H9 (cell line): ENCODE measurements around the gene PELI3. TPM values are rescaled to one million over a fixed set of nuclear protein-coding genes. Genes with fewer than 3 reads are reported as not detected.

Experiments
- DNase-seq: peaks from one replicate; pipeline ENCODE4 v3.0.0-alpha.2; 2017
- H2AFZ ChIP-seq: one replicate; pipeline ENCODE4 v1.6.1; 2013; ENCODE audit warnings: mild to moderate bottlenecking, low read length, control low read depth, moderate library complexity
- H2AK5ac ChIP-seq: 2 replicates; pipeline ENCODE4 v1.6.1; 2013; ENCODE audit warnings: low read length, control low read depth, mixed read lengths; ENCODE audit not compliant: insufficient read length
- H2BK120ac ChIP-seq: one replicate; pipeline ENCODE4 v1.6.1; 2013; ENCODE audit warnings: low read depth, mild to moderate bottlenecking, low read length, control low read depth, inconsistent platforms; ENCODE audit not compliant: poor library complexity, severe bottlenecking
- H2BK12ac ChIP-seq: 2 replicates; pipeline ENCODE4 v1.6.1; 2013; ENCODE audit warnings: low read length, control low read depth, mixed read lengths, low read depth; ENCODE audit not compliant: insufficient read length
- H2BK15ac ChIP-seq: 2 replicates; pipeline ENCODE4 v1.6.1; 2013; ENCODE audit warnings: low read depth, low read length, control low read depth
- H2BK20ac ChIP-seq: one replicate; pipeline ENCODE4 v1.6.1; 2013; ENCODE audit warnings: low read depth, mild to moderate bottlenecking, low read length, control low read depth, inconsistent platforms; ENCODE audit not compliant: poor library complexity, severe bottlenecking
- H2BK5ac ChIP-seq: 2 replicates; pipeline ENCODE4 v1.6.1; 2013; ENCODE audit warnings: low read length, control low read depth, mixed read lengths; ENCODE audit not compliant: insufficient read length
- H3K14ac ChIP-seq: 2 replicates; pipeline ENCODE4 v1.6.1; 2013; ENCODE audit warnings: low read length, control low read depth; ENCODE audit not compliant: insufficient read depth
- H3K18ac ChIP-seq: 2 replicates; pipeline ENCODE4 v1.6.1; 2013; ENCODE audit warnings: low read depth, mild to moderate bottlenecking, mixed read lengths, low read length, control low read depth; ENCODE audit not compliant: insufficient read length
- H3K23ac ChIP-seq: 2 replicates; pipeline ENCODE4 v1.6.1; 2013; ENCODE audit warnings: low read length, control low read depth, mixed read lengths, low read depth; ENCODE audit not compliant: insufficient read length
- H3K23me2 ChIP-seq: 2 replicates; pipeline ENCODE4 v1.6.1; 2013; ENCODE audit warnings: low read depth, mild to moderate bottlenecking, mixed read lengths, low read length, control low read depth; ENCODE audit not compliant: insufficient read length, poor library complexity, severe bottlenecking
- H3K27ac ChIP-seq: 2 replicates; pipeline ENCODE4 v1.5.1; 2013; ENCODE audit warnings: low read length, control low read depth, mixed read lengths, low read depth; ENCODE audit not compliant: insufficient read length
- H3K27me3 ChIP-seq: 2 replicates; pipeline ENCODE4 v1.6.1; 2013; ENCODE audit warnings: low read length, control low read depth, inconsistent platforms; ENCODE audit not compliant: insufficient read depth
- H3K4ac ChIP-seq: 2 replicates; pipeline ENCODE4 v1.6.1; 2013; ENCODE audit warnings: low read depth, mild to moderate bottlenecking, control low read depth, inconsistent platforms, low read length, moderate library complexity
- H3K4me1 ChIP-seq: 2 replicates; pipeline ENCODE4 v1.6.1; 2013; ENCODE audit warnings: low read length, control low read depth, inconsistent platforms; ENCODE audit not compliant: insufficient read depth
- H3K4me2 ChIP-seq: 2 replicates; pipeline ENCODE4 v1.6.1; 2013; ENCODE audit warnings: low read length, control low read depth, mixed read lengths; ENCODE audit not compliant: insufficient read length, insufficient read depth
- H3K56ac ChIP-seq: 2 replicates; pipeline ENCODE4 v1.6.1; 2013; ENCODE audit warnings: low read depth, mild to moderate bottlenecking, mixed read lengths, low read length, control low read depth; ENCODE audit not compliant: insufficient read length
- H3K79me1 ChIP-seq: 2 replicates; pipeline ENCODE4 v1.6.1; 2013; ENCODE audit warnings: low read depth, mild to moderate bottlenecking, moderate library complexity, low read length, control low read depth, inconsistent platforms; ENCODE audit not compliant: insufficient read depth, poor library complexity, severe bottlenecking
- H3K79me2 ChIP-seq: 2 replicates; pipeline ENCODE4 v1.6.1; 2013; ENCODE audit warnings: low read length, control low read depth, inconsistent platforms; ENCODE audit not compliant: insufficient read depth
- H3K9ac ChIP-seq: 2 replicates; pipeline ENCODE4 v1.6.1; 2013; ENCODE audit warnings: low read length, control low read depth, mixed read lengths; ENCODE audit not compliant: insufficient read length; ENCODE audit errors: extremely low read depth
- H3K9me3 ChIP-seq: one replicate; pipeline ENCODE4 v1.6.1; 2013; ENCODE audit warnings: low read depth, low read length, inconsistent platforms; ENCODE audit not compliant: control insufficient read depth
- H3T11ph ChIP-seq: one replicate; pipeline ENCODE4 v1.6.1; 2013; ENCODE audit warnings: mild to moderate bottlenecking, low read length, control low read depth, inconsistent platforms
- H4K20me1 ChIP-seq: one replicate; pipeline ENCODE4 v1.6.1; 2013; ENCODE audit not compliant: control insufficient read depth, insufficient read length, insufficient read depth
- H4K5ac ChIP-seq: 2 replicates; pipeline ENCODE4 v1.6.1; 2013; ENCODE audit warnings: low read depth, mild to moderate bottlenecking, mixed read lengths, low read length, control low read depth; ENCODE audit not compliant: insufficient read length
- H4K8ac ChIP-seq: replicated peaks from 2 replicates; pipeline ENCODE4 v1.6.1; 2013; ENCODE audit warnings: low read length, control low read depth, mixed read lengths, low read depth; ENCODE audit not compliant: insufficient read length
- H4K91ac ChIP-seq: 2 replicates; pipeline ENCODE4 v1.6.1; 2013; ENCODE audit warnings: low read depth, mild to moderate bottlenecking, moderate library complexity, mixed read lengths, low read length, control low read depth; ENCODE audit not compliant: insufficient read length
- H3K27ac Mint-ChIP-seq, 3 experiments: 2 replicates in 2 of 3; 3 replicates in 1 of 3; pipeline ENCODE4 v1.8.0; 2020 to 2021; ENCODE audit warnings: mixed read lengths in 3 of 3, mild to moderate bottlenecking in 1 of 3, moderate library complexity in 1 of 3
- H3K27me3 Mint-ChIP-seq: 2 replicates; pipeline ENCODE4 v1.8.0; 2021; ENCODE audit warnings: low read depth, mild to moderate bottlenecking, moderate library complexity, mixed read lengths
- H3K36me3 Mint-ChIP-seq, 3 experiments: 2 replicates in 2 of 3; 3 replicates in 1 of 3; pipeline ENCODE4 v1.8.0; 2020 to 2021; ENCODE audit warnings: low read depth in 3 of 3, mixed read lengths in 3 of 3; ENCODE audit not compliant: insufficient read depth in 1 of 3
- H3K4me1 Mint-ChIP-seq, 2 experiments: 2 replicates each; pipeline ENCODE4 v1.8.0; 2020; ENCODE audit warnings: mixed read lengths in 2 of 2
- H3K4me3 Mint-ChIP-seq, 2 experiments: 2 replicates in 1 of 2; 3 replicates in 1 of 2; pipeline ENCODE4 v1.8.0; 2020 to 2021; ENCODE audit warnings: mild to moderate bottlenecking in 2 of 2, mixed read lengths in 2 of 2, moderate library complexity in 1 of 2
- H3K9me3 Mint-ChIP-seq, 2 experiments: 2 replicates in 1 of 2; 3 replicates in 1 of 2; pipeline ENCODE4 v1.8.0; 2020; ENCODE audit warnings: mild to moderate bottlenecking in 2 of 2, mixed read lengths in 2 of 2, moderate library complexity in 1 of 2
- WGBS: extraction: QIAGEN DNeasy Blood & Tissue Kit; methylation state at CpG from one replicate; pipeline ENCODE4 v1.1.7; 2013; ENCODE audit warnings: missing lambda C conversion rate, low lambda C conversion rate, mixed read lengths; ENCODE audit not compliant: insufficient read length; ENCODE audit errors: extremely low coverage; 5-methylcytosine and 5-hydroxymethylcytosine counted together
- total RNA-seq: library from RNA; stranded (reverse); gene quantifications from 2 replicates; pipeline ENCODE4 v1.2.1, GENCODE V29; 2021
- TF ChIP-seq, protein P1 (sequence below): fragments of 200-600 bp; sonication (generic); conservative IDR thresholded peaks from 3 replicates; pipeline ENCODE4 v1.8.0; 2021; ENCODE audit warnings: antibody characterized with exemption, mild to moderate bottlenecking

The PELI3 gene
- total RNA-seq, 1 experiment from 2014 or later, result 10.3 TPM

- peaks cover 5 to 29% (median 6%) of the 10 kb centered on the region in 3 experiments; a peak in 3 of 7 replicates for H3K36me3 Mint-ChIP-seq
- peaks cover 19 to 21% of the 10 kb centered on the region in 2 experiments for H3K9me3 Mint-ChIP-seq
- Histone ChIP-seq H3T11ph (no peak overlapping the region), H3K4ac (no peak overlapping the region), H3K27ac (no peak overlapping the region), H4K8ac (no peak overlapping the region), H4K5ac (no peak overlapping the region), H2BK15ac (no peak overlapping the region), H3K18ac (no peak overlapping the region), H3K4me1 (no peaks in the 10 kb centered on the region), H3K79me2 (no peaks in the 10 kb centered on the region), H3K4me2 (no peak overlapping the region), H3K23ac (no peak overlapping the region), H2BK12ac (no peak overlapping the region), H4K91ac (no peak overlapping the region), H3K9me3 (peaks cover 17% of the 10 kb centered on the region), H4K20me1 (no peaks in the 10 kb centered on the region), H2AK5ac (no peak overlapping the region), H2BK20ac (no peak overlapping the region), H3K27me3 (no peaks in the 10 kb centered on the region), H2BK5ac (no peak overlapping the region), H2AFZ (no peak overlapping the region), H3K79me1 (no peaks in the 10 kb centered on the region), H3K14ac (no peak overlapping the region), H3K56ac (no peak overlapping the region), H2BK120ac (no peak overlapping the region), H3K23me2 (no peaks in the 10 kb centered on the region), H3K9ac (no peak overlapping the region)
- TF ChIP-seq, protein P1, sequence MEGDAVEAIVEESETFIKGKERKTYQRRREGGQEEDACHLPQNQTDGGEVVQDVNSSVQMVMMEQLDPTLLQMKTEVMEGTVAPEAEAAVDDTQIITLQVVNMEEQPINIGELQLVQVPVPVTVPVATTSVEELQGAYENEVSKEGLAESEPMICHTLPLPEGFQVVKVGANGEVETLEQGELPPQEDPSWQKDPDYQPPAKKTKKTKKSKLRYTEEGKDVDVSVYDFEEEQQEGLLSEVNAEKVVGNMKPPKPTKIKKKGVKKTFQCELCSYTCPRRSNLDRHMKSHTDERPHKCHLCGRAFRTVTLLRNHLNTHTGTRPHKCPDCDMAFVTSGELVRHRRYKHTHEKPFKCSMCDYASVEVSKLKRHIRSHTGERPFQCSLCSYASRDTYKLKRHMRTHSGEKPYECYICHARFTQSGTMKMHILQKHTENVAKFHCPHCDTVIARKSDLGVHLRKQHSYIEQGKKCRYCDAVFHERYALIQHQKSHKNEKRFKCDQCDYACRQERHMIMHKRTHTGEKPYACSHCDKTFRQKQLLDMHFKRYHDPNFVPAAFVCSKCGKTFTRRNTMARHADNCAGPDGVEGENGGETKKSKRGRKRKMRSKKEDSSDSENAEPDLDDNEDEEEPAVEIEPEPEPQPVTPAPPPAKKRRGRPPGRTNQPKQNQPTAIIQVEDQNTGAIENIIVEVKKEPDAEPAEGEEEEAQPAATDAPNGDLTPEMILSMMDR, result no peak
- peaks cover 28 to 35% of the 10 kb centered on the region in 2 experiments for H3K4me1 Mint-ChIP-seq
- no peak overlapping the region for H3K4me3 Mint-ChIP-seq
- WGBS, result no CpG with 5 or more reads among the region's 4 CpGs
- no peak overlapping the region for H3K27ac Mint-ChIP-seq
- H3K27me3 Mint-ChIP-seq, result no peaks in the 10 kb centered on the region
- DNase-seq, result no peak
Measured at GRCh38 chr11:66443602-66444001, 23.1 kb upstream of the PELI3 start.
